ENCODE results near the gene DFFA.
"Not testable (repeated sequence)": the region's sequence is repeated elsewhere in the genome, so short reads cannot be mapped to it uniquely, and the experiment has no call there.

- not testable (repeated sequence) for TF ChIP-seq POLR2AphosphoS5 (IDR thresholded peaks at IDR 0.05; ENCODE audit: low read depth, low read length); POLR2A (IDR thresholded peaks at IDR 0.05; ENCODE audit: low read depth, low read length); TAF1 (IDR thresholded peaks at IDR 0.05; ENCODE audit: low read depth, low read length); SPI1 (IDR thresholded peaks at IDR 0.05; ENCODE audit: low read depth, low read length); PAX5 (IDR thresholded peaks at IDR 0.05; ENCODE audit: insufficient read depth, low read length, severe bottlenecking); POU2F2 (IDR thresholded peaks at IDR 0.05; ENCODE audit: low read depth, low read length)
These were observed 1.9 kb upstream of the DFFA start for GRCh38 chr1:10474309-10474612.

Measured in GM12891 (cell line).